ENCODE measurements around the gene STK25.
"Not testable (repeated sequence)": the region's sequence is repeated elsewhere in the genome, so short reads cannot be mapped to it uniquely, and the experiment has no call there.

Gene STK25

DNA sequence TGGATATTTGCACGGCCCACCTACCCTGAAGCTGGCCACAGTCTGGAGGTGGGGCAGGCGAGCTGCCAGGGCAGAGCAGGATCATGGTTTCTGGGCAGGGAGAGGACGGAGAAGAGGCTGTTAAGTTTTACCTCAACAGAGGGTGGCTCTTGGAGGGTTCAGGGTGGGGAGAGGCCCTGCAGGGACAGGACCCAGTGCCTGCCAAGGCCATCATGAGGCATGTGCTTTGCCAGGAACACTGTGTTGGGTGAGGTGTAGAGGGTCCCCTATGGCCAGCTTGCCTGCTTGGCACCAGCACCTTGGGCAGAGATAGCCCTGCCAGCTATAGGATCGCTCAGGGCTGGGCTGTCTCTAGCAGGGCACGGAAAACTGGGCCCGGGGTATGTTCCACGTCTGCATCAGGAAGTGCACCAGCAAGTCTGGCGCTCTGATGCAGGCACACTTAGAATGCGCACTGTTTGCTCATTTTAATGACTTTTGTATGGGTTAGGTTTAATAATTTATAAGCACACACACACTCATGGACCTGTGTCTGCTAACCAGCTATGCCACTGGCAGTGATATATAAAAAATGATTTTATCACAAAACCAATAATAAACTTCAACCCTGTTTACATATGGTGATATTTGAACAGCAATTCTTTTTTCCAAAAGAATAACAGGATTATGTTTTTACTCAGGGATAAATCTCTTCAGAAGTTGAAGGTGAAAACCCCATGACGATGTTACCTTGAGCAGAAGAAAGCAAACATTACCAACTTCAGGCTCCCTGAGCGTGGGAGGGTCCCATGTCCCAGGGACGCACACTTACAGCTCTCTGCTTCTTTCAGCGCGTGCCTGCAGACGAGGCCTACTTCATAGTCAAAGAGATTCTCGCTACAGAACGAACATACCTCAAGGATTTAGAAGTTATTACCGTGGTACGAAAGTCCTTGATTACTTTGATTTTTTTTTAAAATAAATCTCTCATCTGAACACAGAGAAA, 46.4 kb downstream of the STK25 start:
- DNase-seq, result no peak

DNA sequence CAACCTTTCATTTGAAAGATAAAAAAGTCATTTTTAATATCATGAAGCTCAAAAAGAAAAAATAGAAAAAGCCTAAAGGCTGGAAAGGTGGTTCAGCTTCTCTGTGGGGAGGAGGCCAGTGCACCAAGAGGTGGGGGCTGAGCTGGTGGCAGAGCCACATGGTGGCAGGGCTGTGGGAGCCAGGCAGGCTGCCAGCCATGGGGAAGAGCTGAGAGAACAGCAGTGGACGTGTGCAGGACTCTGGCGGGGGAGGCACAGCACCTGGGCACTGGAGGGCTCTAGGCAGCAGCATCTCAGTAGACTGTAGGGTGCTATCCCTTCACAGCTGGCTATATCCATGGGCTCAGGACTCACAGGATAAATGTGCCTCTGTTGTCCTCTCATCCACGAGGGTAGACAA, 47.8 kb downstream of the STK25 start:
- DNase-seq, result no peak

DNA sequence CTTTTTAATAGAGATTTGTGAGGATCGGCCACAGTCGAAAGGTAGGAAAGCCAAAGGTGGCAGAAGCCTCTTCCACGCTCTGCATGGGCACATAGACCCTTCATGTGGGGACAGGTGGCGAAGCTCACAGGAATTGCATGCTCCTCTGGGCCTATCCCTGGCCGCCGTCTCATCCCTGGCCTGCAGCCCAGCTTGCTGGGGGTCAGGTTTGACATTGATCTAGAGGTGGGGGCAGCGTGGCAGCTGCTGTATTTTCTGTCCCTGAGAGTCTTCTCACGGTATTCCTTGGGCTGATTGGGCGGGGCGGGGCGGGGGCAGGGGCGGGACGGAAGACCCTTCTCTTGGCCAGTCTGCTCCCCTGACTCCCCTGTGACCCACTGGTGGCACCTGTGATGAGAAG, 48.9 kb downstream of the STK25 start:
- DNase-seq, result no peak

DNA sequence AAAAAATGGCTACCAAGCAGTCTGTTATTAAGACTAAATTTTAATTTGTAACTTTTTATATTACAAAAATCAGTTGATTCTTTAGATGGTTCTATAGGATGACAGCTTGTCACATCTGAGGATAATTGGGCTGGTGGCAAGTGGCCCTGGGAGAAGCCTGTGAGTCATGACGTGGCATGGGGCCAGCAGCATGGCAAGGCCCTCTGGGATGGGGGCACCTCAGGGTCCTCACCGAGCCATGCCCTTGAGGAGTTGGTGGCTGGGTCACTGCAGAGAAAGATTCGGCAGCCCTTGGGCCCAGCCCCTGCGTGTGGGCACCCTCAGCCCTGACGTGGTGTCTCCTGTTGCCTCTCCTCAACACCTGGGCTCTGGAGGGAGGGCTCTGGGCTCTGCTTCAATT, 49.7 kb downstream of the STK25 start:
- DNase-seq, result no peak

DNA sequence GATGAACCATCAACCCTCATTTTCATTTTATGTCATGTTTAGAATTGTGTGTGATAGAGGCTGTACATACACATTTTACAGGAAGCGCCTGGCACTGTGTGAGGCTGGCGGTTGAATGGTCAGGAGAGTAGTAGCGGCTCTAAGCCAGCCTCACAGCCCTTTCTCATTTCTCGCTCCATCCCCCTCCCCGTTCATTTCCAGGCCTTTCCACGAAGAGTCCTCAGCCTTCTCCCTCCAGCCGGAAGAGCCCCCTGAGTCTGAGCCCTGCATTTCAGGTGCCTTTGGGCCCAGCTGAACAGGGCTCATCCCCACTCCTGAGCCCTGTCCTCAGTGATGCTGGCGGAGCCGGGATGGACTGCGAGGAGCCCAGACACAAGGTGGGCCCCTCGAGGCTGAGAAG, 51.8 kb downstream of the STK25 start:
- DNase-seq, result no peak

DNA sequence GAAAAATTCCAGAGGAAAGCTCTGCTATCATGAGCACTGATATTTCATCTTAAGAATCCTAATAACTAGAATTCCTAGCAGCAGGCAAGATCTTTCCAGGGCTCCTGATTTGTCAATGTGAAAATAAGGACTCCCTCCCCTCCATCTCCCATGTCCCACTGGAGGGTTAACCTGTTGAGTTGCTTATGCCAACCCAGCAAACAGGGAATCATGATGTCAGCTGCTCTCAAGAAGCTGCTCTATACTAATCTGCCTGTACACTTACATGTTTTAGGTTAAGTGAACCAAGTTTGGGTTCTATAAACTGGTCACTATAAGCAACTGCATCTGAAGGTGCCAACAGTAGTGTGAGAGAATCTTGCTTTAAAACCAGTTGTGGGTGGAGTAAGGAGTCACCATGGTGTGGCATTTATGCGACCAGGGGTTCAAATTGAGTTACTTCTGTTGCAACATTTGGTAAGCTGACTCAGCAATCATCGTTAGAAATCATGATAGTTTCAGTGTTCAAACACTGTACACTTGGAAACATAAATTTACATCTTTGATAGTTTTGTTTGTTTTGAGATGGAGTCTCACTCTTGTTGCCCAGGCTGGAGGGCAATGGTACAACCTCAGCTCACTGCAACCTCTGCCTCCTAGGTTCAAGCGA, 53.4 kb downstream of the STK25 start:
- DNase-seq, result no peak

DNA sequence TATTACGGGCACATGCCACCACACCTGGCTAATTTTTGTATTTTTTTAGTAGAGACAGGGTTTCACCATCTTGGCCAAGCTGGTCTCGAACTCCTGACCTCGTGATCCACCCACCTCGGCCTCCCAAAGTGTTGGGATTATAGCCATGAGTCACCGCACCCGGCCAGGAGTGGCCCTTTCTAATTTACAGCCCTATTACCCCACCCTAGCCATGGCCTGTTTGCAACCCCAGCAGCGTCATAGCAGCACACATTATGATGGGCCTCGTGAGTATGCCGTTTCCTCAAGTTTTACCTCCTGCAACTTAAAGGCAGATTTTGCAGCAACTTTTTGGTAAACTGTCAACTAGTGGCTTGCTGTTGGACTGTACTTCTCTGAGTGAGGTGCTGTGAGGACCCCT, 54.5 kb downstream of the STK25 start:
- not testable (repeated sequence) for DNase-seq

DNA sequence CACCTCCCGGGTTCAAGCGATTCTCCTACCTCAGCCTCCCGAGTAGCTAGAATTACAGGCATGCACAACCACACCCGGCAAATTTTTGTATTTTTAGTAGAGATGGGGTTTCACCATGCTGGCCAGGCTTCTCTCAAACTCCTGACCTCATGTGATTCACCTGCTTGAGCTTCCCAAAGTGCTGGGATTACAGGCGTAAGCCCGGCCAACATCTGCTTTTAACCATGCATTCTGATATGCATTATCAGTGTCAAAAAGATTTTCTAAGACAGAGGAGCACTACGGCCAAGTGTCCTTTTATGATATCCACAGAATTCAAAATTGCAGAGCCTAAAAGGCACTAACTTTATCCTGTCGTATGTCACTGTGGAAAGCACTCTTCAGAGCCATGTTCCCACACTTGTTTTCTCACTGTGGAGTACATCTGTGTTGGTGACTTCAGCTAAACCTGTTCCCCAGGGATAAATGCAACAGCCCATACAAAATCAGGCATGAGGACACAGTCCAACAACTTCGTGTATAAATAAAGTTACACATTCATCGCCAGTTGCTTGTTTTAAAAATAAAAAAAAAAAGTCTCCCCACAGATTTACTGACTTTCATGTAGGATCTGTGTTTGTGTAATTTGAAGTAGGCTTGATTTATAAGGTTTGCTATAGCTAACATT, 56.4 kb downstream of the STK25 start:
- DNase-seq, result no peak

DNA sequence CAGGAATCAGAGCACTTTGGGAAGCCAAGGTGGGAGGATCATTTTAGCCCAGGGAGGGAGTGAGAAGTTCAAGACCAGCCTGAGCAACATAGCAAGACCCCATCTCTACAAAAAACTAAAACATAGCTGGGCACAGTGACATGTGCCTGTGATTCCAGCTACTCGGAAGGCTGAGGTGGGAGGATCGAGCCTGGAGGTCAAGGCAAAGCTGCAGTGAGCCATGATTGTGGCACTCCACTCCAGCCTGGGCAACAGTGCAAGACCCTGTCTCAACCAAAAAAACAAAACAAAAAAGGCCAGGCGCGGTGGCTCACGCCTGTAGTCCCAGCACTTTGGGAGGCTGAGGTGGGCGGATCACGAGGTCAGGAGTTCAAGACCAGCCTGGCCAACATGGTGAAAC, 58.3 kb downstream of the STK25 start:
- DNase-seq, result not testable (repeated sequence)

DNA sequence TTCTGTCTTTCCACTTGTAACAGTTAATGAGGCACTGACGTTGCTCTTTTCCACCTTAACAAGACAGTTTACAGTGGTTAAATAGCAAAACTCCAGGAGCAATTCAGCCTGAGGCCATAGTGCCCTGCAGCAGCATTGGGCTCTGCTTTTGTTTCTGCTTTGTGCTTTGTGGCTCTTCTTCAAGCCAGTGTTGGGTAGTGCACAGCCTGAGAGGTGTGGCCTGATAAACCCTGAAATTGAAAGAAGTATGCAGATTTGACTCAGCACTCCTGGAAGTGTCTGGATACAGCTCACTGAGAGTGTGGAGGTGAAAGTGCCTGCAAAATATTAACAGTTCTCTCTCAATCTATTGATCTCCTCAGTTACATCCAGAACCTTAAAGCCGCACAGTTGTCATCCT, 63.0 kb downstream of the STK25 start:
- no peak for DNase-seq

DNA sequence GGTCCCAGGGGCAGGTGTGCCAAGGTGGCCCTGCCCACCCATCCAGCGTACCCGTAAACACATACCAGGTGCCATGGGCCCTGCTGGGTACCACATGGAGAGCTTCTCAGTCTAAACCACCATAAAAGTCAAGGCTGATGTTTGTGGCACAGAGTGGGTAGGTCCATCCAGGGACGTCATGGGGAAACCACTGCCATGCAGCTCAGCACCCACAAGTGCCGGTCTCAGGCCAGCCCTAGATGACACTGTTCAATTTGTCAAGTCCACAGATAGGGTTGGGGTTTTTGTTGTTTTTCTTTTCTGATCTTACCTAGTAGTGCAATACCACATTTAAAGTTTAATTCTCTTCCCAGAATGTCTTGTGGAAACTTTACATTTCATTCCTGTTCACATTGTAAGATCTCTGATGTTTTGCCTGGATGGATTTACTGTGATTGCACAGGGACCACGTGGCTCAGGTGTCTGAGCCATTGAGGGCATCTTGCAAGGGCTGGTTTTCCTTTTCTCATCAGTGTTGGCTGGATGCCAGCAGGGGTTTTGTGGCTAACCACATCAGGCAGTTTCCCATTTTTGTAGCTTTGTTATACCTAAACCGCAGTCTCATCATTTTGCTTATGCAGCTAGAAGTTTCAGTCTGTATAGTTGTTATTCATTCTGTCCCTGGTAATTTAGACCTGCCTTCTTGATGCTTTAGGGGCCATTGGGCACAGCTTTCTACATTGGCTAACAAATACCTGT, 64.7 kb downstream of the STK25 start:
- DNase-seq, result peak; percentile 59 to 78
